ENCODE measurements around the gene CAMSAP3. TPM values are rescaled to one million over a fixed set of nuclear protein-coding genes. Genes with fewer than 3 reads are reported as not detected.

The CAMSAP3 gene
- total RNA-seq, 2 donors from 2014 or later = 0.85 TPM; not detected in 1

DNA sequence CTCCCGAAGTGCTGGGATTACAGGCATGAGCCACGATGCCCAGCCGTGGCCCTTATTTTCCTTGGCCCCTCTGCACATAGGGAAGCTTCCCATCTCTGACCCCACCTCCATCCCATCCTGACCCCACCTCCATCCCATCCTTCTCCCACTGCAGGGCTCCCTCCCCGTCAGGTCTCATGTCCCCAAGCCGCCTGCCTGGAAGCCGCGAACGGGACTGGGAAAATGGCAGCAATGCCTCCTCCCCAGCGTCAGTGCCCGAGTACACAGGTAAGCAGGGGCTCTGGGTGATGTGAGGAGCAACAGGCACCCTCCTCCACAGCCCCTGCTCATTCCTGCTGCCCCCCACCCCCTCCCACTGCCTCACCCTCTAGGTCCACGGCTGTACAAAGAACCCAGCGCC is 21.5 kb downstream of the CAMSAP3 start:
- TF ChIP-seq, protein P1, sequence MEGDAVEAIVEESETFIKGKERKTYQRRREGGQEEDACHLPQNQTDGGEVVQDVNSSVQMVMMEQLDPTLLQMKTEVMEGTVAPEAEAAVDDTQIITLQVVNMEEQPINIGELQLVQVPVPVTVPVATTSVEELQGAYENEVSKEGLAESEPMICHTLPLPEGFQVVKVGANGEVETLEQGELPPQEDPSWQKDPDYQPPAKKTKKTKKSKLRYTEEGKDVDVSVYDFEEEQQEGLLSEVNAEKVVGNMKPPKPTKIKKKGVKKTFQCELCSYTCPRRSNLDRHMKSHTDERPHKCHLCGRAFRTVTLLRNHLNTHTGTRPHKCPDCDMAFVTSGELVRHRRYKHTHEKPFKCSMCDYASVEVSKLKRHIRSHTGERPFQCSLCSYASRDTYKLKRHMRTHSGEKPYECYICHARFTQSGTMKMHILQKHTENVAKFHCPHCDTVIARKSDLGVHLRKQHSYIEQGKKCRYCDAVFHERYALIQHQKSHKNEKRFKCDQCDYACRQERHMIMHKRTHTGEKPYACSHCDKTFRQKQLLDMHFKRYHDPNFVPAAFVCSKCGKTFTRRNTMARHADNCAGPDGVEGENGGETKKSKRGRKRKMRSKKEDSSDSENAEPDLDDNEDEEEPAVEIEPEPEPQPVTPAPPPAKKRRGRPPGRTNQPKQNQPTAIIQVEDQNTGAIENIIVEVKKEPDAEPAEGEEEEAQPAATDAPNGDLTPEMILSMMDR (IDR thresholded peaks at IDR 0.05) = no peak
- peaks cover 25% of the 10 kb centered on the region for H3K36me3 ChIP-seq
- DNase-seq (ENCODE audit: low spot score) = no peak
- H3K27me3 ChIP-seq (replicated peaks; ENCODE audit: insufficient read depth) = no peaks in the 10 kb centered on the region
- H3K27ac ChIP-seq = no peak overlapping the region
- no peaks in the 10 kb centered on the region for H3K4me1 ChIP-seq (ENCODE audit: control insufficient read depth in 1 of 2, low read depth in 2 of 2)
- ATAC-seq (ENCODE audit: insufficient number of reproducible peaks, low FRiP score, low read depth) = no peak
- no peaks in the 10 kb centered on the region for H3K9me3 ChIP-seq
- H3K4me3 ChIP-seq = no peak overlapping the region

DNA sequence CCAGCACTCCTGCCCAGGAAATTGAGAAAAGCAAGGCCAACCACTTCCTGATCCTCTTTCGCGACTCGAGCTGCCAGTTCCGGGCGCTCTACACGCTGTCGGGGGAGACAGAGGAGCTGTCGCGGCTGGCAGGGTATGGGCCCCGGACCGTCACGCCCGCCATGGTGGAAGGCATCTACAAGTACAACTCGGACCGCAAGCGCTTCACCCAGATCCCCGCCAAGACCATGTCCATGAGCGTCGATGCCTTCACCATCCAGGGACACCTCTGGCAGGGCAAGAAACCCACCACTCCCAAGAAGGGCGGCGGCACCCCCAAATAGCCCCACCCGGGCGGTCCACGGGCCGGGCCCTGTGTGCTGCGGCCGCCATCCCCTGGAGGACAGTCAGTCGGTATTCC is 22.1 kb downstream of the CAMSAP3 start:
- no peak for ATAC-seq (ENCODE audit: insufficient number of reproducible peaks, low FRiP score, low read depth)
- Histone ChIP-seq H3K4me1 (ENCODE audit: control insufficient read depth in 1 of 2, low read depth in 2 of 2) (no peaks in the 10 kb centered on the region), H3K27ac (no peak overlapping the region), H3K4me3 (no peak overlapping the region), H3K9me3 (no peaks in the 10 kb centered on the region), H3K27me3 (replicated peaks; ENCODE audit: insufficient read depth) (no peaks in the 10 kb centered on the region), H3K36me3 (peaks cover 31% of the 10 kb centered on the region)
- DNase-seq (ENCODE audit: low spot score) = no peak
- TF ChIP-seq, protein P1 (IDR thresholded peaks at IDR 0.05) = no peak

DNA sequence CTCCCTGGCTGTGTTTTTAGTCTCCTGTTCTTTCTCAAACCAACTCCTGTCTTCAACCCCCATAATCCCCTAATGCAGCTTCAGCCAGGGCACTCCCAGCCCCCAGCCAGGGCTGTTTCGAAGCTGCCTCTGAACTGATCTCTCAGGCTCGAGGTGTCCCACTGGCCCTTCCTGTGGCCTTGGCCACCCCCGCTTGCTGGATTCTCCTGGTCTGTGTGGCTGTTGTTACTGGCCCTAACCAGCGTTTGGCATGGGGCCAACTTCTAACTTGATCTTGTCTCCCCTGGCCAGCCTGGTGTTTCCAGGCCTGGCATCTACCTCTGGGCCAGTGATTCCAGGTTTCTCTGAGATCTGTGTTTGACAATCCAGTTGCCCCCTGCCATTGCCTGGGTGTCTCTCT is 22.7 kb downstream of the CAMSAP3 start:
- Histone ChIP-seq H3K27me3 (replicated peaks; ENCODE audit: insufficient read depth) (no peaks in the 10 kb centered on the region), H3K4me3 (no peak overlapping the region), H3K9me3 (no peaks in the 10 kb centered on the region), H3K27ac (no peak overlapping the region), H3K36me3 (peaks cover 37% of the 10 kb centered on the region), H3K4me1 (ENCODE audit: control insufficient read depth in 1 of 2, low read depth in 2 of 2) (no peaks in the 10 kb centered on the region)
- DNase-seq (ENCODE audit: low spot score) = no peak
- ATAC-seq (ENCODE audit: insufficient number of reproducible peaks, low FRiP score, low read depth) = no peak
- TF ChIP-seq, protein P1 (IDR thresholded peaks at IDR 0.05) = no peak

DNA sequence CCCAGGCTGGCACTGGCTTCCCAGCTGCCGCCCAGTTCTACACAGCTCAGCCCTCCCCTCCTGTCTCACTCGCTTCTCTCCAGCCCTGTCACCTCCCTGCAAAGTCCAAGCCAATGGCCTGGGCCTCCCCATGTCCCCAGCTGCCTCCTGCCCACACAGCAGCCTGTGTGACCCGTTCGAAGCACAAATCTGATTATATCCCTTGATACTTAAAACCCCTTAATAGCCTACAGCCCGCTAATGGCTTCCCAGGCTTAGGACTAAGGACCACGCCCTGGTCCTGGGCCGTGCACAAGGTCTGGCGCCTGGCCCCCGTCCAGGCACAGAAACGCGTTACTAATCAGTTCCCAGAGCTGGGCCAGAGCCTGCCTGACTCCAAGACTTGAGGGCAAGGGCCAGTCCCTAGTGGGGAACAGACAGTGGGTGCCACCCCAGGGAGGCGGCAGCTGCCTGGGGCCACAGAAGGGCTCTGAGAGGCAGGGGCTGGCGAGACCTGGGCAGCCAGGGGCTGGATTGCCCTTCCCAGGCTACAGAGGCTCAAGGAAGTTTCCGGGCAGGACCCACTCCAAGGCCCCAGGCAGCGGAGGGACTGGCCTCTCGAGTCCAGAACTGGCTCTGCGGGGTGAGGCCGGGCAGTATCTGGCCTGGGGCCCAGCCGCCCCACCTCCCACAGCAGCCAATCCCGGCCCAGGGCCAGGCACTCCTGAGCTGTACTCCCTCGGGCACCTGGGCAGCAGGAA is 23.3 kb downstream of the CAMSAP3 start:
- H3K4me1 ChIP-seq (ENCODE audit: control insufficient read depth in 1 of 2, low read depth in 2 of 2) = no peaks in the 10 kb centered on the region
- no peak overlapping the region for H3K4me3 ChIP-seq
- no peak overlapping the region for H3K27ac ChIP-seq
- ATAC-seq (ENCODE audit: insufficient number of reproducible peaks, low FRiP score, low read depth) (no peak), DNase-seq (ENCODE audit: low spot score) (no peak)
- H3K27me3 ChIP-seq (replicated peaks; ENCODE audit: insufficient read depth) = no peaks in the 10 kb centered on the region
- peaks cover 43% of the 10 kb centered on the region for H3K36me3 ChIP-seq
- TF ChIP-seq, protein P1 (IDR thresholded peaks at IDR 0.05) = no peak
- H3K9me3 ChIP-seq = no peaks in the 10 kb centered on the region

DNA sequence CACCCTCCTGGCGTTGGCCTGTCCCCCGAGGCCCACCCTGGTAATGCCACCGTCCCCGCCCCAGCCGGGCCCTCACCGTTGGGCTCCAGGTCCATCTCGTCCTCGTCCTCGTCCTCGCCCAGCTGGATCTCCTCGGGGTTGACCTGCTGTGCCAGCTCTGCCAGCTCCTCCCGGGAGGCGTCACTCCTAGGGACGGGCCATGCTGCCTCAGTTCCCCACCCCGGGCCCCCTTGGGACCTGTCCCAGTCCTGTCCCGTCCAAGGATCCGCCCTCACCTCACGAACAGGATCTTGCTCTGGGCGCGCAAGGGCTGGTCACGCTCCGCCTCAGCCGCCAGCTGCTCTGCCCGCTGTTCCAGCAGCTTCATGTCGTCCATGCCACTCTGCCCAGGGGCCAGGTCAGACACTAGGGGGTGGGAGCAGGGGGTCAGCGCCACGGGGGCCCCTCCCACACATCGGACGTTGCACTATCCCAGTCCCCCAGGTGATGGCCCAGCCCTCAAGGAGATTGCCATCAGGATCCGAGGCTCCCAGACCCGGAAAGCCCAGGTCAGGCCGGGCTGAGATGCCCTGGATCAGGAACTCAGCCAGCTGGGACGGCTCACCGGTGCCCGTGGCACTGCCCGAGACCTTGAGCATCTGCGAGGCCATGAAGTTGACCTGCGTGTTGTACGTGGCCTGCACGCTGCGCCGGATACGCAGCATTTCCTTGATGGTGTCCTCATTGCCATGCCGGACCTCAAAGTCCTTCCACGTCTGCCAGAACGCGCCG is 24.2 kb downstream of the CAMSAP3 start:
- TF ChIP-seq, protein P1 (IDR thresholded peaks at IDR 0.05) = no peak
- no peak overlapping the region for H3K27ac ChIP-seq

More for the DNA sequence above, 24.2 kb downstream of the CAMSAP3 start:
- H3K4me1 ChIP-seq (ENCODE audit: control insufficient read depth in 1 of 2, low read depth in 2 of 2) = no peaks in the 10 kb centered on the region
- H3K4me3 ChIP-seq = no peak overlapping the region
- peaks cover 46% of the 10 kb centered on the region for H3K36me3 ChIP-seq
- DNase-seq (ENCODE audit: low spot score) (no peak), ATAC-seq (ENCODE audit: insufficient number of reproducible peaks, low FRiP score, low read depth) (no peak)
- no peaks in the 10 kb centered on the region for H3K9me3 ChIP-seq
- H3K27me3 ChIP-seq (replicated peaks; ENCODE audit: insufficient read depth) = no peaks in the 10 kb centered on the region

Measured in thoracic aorta (tissue), 2 donors.